B cell (primary cell): ENCODE results near the gene GALK1. TPM values are rescaled to one million over a fixed set of nuclear protein-coding genes. Genes with fewer than 3 reads are reported as not detected.

ENCODE experiments used
- ATAC-seq: fragments of 200-7000 bp; cut with Tn5 transposase; one replicate; pipeline ENCODE4 v1.10.0; 2021; ENCODE audit warnings: low read depth, mild to moderate bottlenecking, moderate number of reproducible peaks, moderate library complexity
- CTCF ChIA-PET: fragments of 350-600 bp; sonication (Branson Sonifier 250); formaldehyde crosslinking; loops from one replicate; lab custom pipeline; 2021; ENCODE audit warnings: antibody characterized with exemption, inconsistent platforms; lab: Charles Lee
- POLR2A ChIA-PET: fragments of 350-600 bp; sonication (Branson Sonifier 250); formaldehyde crosslinking; loops from one replicate; lab custom pipeline; 2021; ENCODE audit warnings: antibody characterized with exemption; lab: Charles Lee
- DNase-seq: peaks from one replicate; pipeline ENCODE4 v3.0.0; 2013
- H2AFZ ChIP-seq: 2 replicates; pipeline ENCODE4 v1.6.1; 2012; ENCODE audit warnings: mild to moderate bottlenecking, low read depth, low read length; ENCODE audit not compliant: insufficient read depth, poor library complexity, severe bottlenecking
- H3K27ac ChIP-seq, 2 donors: 1 replicate in 1 of 2; 2 replicates in 1 of 2; pipeline ENCODE4 v1.5.1; 2012 to 2013; ENCODE audit warnings: low read length in 2 of 2, mild to moderate bottlenecking in 2 of 2, moderate library complexity in 1 of 2
- H3K27me3 ChIP-seq, 4 experiments: fragments of 200-600 bp in 1 of 4; sonication (generic) in 1 of 4; replicated peaks in 1 of 4; 1 replicate in 2 of 4; 2 replicates in 2 of 4; pipeline versions ENCODE4 v1.6.1 to v1.7.0; 2013 to 2016; ENCODE audit warnings: low read length in 3 of 4, mild to moderate bottlenecking in 2 of 4, mixed read lengths in 1 of 4, moderate library complexity in 1 of 4; ENCODE audit not compliant: insufficient read depth in 4 of 4, control insufficient read depth in 3 of 4; ENCODE audit errors: control extremely low read depth in 1 of 4
- H3K36me3 ChIP-seq, 2 experiments: replicated peaks in 1 of 2; 1 replicate in 1 of 2; 2 replicates in 1 of 2; pipeline versions ENCODE4 v1.6.1 to v1.7.1; 2013; ENCODE audit warnings: low read length in 1 of 2; ENCODE audit not compliant: insufficient read depth in 2 of 2, control insufficient read depth in 1 of 2; ENCODE audit errors: control extremely low read depth in 1 of 2, extremely low read depth in 1 of 2
- H3K4me1 ChIP-seq, 2 donors: fragments of 200-600 bp in 1 of 2; sonication (generic) in 1 of 2; 1 replicate in 1 of 2; 2 replicates in 1 of 2; pipeline versions ENCODE4 v1.5.1 to v1.6.1; 2013 to 2017; ENCODE audit warnings: low read length in 2 of 2; ENCODE audit not compliant: control insufficient read depth in 2 of 2, insufficient read depth in 2 of 2
- H3K4me2 ChIP-seq: replicated peaks from 2 replicates; pipeline ENCODE3; 2012; ENCODE audit warnings: mild to moderate bottlenecking, low read depth, low read length; ENCODE audit not compliant: poor library complexity, severe bottlenecking
- H3K4me3 ChIP-seq, 5 experiments: fragments of 200-600 bp in 1 of 5; sonication (generic) in 1 of 5; 1 replicate in 3 of 5; 2 replicates in 2 of 5; pipeline versions ENCODE4 v1.5.1 to v1.7.0; 2011 to 2016; ENCODE audit warnings: low read length in 4 of 5, mild to moderate bottlenecking in 4 of 5, low read depth in 2 of 5, control low read depth in 1 of 5, moderate library complexity in 1 of 5; ENCODE audit not compliant: insufficient read depth in 1 of 5; ENCODE audit errors: control extremely low read depth in 1 of 5, extremely low read depth in 1 of 5
- H3K79me2 ChIP-seq: fragments of 200-600 bp; sonication (generic); one replicate; pipeline ENCODE4 v1.6.0; 2016; ENCODE audit warnings: low read length; ENCODE audit not compliant: control insufficient read depth, insufficient read depth
- H3K9ac ChIP-seq: fragments of 200-600 bp; sonication (generic); 2 replicates; pipeline ENCODE4 v1.6.1; 2017; ENCODE audit warnings: mild to moderate bottlenecking, low read length, moderate library complexity
- H3K9me3 ChIP-seq, 3 donors: one replicate each; pipeline versions ENCODE4 v1.6.1 to v1.7.1; 2013; ENCODE audit warnings: low read length in 2 of 3; ENCODE audit not compliant: control insufficient read depth in 2 of 3, insufficient read depth in 1 of 3; ENCODE audit errors: control extremely low read depth in 1 of 3
- H4K20me1 ChIP-seq: 2 replicates; pipeline ENCODE4 v1.6.0; 2012; ENCODE audit warnings: mild to moderate bottlenecking, low read length; ENCODE audit not compliant: insufficient read depth, control insufficient read depth, poor library complexity, severe bottlenecking
- H3K27ac Mint-ChIP-seq: one replicate; pipeline ENCODE4 v1.8.0; 2021; ENCODE audit warnings: mixed read lengths
- H3K27me3 Mint-ChIP-seq: one replicate; pipeline ENCODE4 v1.8.0; 2021; ENCODE audit warnings: mixed read lengths
- H3K4me1 Mint-ChIP-seq: one replicate; pipeline ENCODE4 v1.8.0; 2021; ENCODE audit warnings: mixed read lengths
- H3K4me3 Mint-ChIP-seq: one replicate; pipeline ENCODE4 v1.8.0; 2021; ENCODE audit warnings: mixed read lengths
- H3K9me3 Mint-ChIP-seq: one replicate; pipeline ENCODE4 v1.8.0; 2022; ENCODE audit warnings: mixed read lengths; ENCODE audit not compliant: insufficient read depth
- EZH2 ChIP-seq: IDR thresholded peaks from 2 replicates; pipeline ENCODE4 v1.6.1; 2012; ENCODE audit warnings: borderline replicate concordance, low read depth, mild to moderate bottlenecking, moderate library complexity, low read length; ENCODE audit not compliant: insufficient read depth, poor library complexity, severe bottlenecking
- WGBS: methylation state at CpG from one replicate; pipeline ENCODE4 v1.1.5; 2013; ENCODE audit warnings: missing lambda C conversion rate; ENCODE audit not compliant: insufficient coverage; 5-methylcytosine and 5-hydroxymethylcytosine counted together
- intact Hi-C: fragments of 100-400 bp; cut with micrococcal nuclease; formaldehyde crosslinking; loops from one replicate; pipeline ENCODE4 v1.10.0; 2022
- polyA plus RNA-seq: library from polyadenylated mRNA; depleted of rRNA; stranded (reverse); fragments of >200 nt; gene quantifications from 2 replicates; pipeline ENCODE4 v1.2.3, GENCODE V29; 2012
- total RNA-seq, 2 donors: library from RNA; stranded (reverse); fragments of 120-200 nt in 1 of 2; gene quantifications; 1 replicate in 1 of 2; 2 replicates in 1 of 2; pipeline versions ENCODE4 v1.2.3 to v1.2.4, GENCODE V29; 2013 to 2022
- TF ChIP-seq, protein P1 (sequence below): fragments of 200-600 bp; IDR thresholded peaks from one replicate; pipeline ENCODE4 v1.8.0; 2022; ENCODE audit warnings: antibody characterized with exemption, mild to moderate bottlenecking

The GALK1 gene
- total and polyA plus RNA-seq, 2 donors (not counting 1 experiment from before 2014, with no cell fraction given), result 29.8 to 37.4 TPM

DNA sequence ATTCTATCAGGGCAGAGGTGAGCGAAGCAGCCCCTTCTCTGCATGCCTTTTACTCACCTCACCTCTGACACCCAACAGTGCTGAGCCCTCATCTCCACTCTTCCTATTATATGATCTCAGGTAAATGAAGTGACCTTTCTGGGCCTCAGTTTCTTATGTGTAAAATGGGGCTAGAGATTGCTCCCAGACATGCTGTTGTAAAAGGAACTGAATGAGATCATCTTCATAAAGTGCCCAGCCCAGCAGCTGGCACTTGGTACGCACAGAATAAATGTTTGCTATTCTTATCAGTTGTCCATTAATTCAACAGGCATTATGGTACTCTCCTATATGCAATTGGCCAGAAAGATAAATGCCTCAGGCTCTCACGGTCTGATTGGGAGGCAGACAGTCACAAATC lies 4.5 kb upstream of the GALK1 start:
- no peak overlapping the region for H3K4me2 ChIP-seq
- CTCF ChIA-PET, result interaction anchor here (0.7 to 1.5 kb wide), 3 partner anchors 16 to 61 kb away, joined by 3 to 4 read pairs (median 4); no protein-coding TSS in a partner anchor
- peaks cover 3 to 6% of the 10 kb centered on the region in 2 donors for H3K4me1 ChIP-seq
- H3K9me3 ChIP-seq, result no peaks in the 10 kb centered on the region
- no peaks in the 10 kb centered on the region for H3K79me2 ChIP-seq
- H3K4me3 ChIP-seq, result no peak overlapping the region
- ATAC-seq, result no peak
- intact Hi-C loops, result loop anchor here (10.0 kb wide), 1 partner anchor 255 kb away; the partner anchor contains the start of genes CASKIN2 and TSEN54
- no peaks in the 10 kb centered on the region for H3K27me3 Mint-ChIP-seq
- POLR2A ChIA-PET, result interaction anchor here (0.7 to 2.6 kb wide), 4 partner anchors 8 to 61 kb away, joined by 3 to 14 read pairs (median 4); a partner anchor contains a TSS
- no peak overlapping the region for H3K9ac ChIP-seq
- DNase-seq, result no peak
- no peak overlapping the region for H3K27ac Mint-ChIP-seq
- no peaks in the 10 kb centered on the region for H3K27me3 ChIP-seq
- peaks cover 5% of the 10 kb centered on the region for H3K4me1 Mint-ChIP-seq
- no peak for TF ChIP-seq EZH2
- H3K9me3 Mint-ChIP-seq, result no peaks in the 10 kb centered on the region
- H2AFZ ChIP-seq, result no peak overlapping the region
- H3K36me3 ChIP-seq, result peaks cover 0 to 1% of the 10 kb centered on the region in 2 experiments
- WGBS, result 100% methylated on average over 1 of the region's 3 CpGs
- no peak overlapping the region for H3K4me3 Mint-ChIP-seq
- H3K27ac ChIP-seq, result no peak overlapping the region
- H4K20me1 ChIP-seq, result no peaks in the 10 kb centered on the region

DNA sequence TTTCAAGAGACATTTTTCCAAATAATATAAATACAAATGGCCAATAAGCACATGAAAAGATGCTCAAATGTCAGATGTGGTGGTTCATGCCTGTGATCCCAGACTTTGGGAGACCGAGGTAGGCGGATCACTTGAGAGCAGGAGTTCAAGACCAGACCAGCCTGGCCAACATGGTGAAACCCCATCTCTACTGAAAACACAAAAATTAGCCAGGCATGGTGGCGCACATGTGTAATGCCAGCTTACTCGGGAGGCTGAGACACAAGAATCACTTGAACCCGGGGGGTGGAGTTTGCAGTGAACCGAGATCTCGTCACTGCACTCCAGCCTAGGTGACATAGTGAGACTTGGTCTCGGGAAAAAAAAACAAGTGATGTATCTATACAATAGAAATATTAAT lies 2.9 kb upstream of the GALK1 start:
- no peak overlapping the region for H3K4me3 Mint-ChIP-seq
- Histone ChIP-seq H3K9ac (no peak overlapping the region), H3K27me3 (no peaks in the 10 kb centered on the region), H3K79me2 (no peaks in the 10 kb centered on the region), H3K4me2 (no peak overlapping the region), H2AFZ (no peak overlapping the region), H3K36me3 (no peaks in the 10 kb centered on the region), H3K9me3 (no peaks in the 10 kb centered on the region), H3K4me1 (peaks cover 14 to 22% of the 10 kb centered on the region in 2 donors), H3K4me3 (no peak overlapping the region), H3K27ac (no peak overlapping the region), H4K20me1 (peaks cover 15% of the 10 kb centered on the region)
- H3K27me3 Mint-ChIP-seq, result no peaks in the 10 kb centered on the region
- no peak overlapping the region for H3K27ac Mint-ChIP-seq
- H3K4me1 Mint-ChIP-seq, result peaks cover 17% of the 10 kb centered on the region
- no peaks in the 10 kb centered on the region for H3K9me3 Mint-ChIP-seq
- ChIA-PET CTCF (interaction anchor here (1.0 kb wide), 1 partner anchor 15 kb away, joined by 3 read pairs; no protein-coding TSS in a partner anchor), POLR2A (interaction anchor here (0.7 to 2.6 kb wide), 2 partner anchors 9 to 76 kb away, joined by 5 to 14 read pairs; no protein-coding TSS in a partner anchor)
- no peak for ATAC-seq
- intact Hi-C loops, result loop anchor here (10.0 kb wide), 1 partner anchor 253 kb away; the partner anchor contains the start of genes CASKIN2 and TSEN54
- no peak for DNase-seq
- TF ChIP-seq, protein P1, sequence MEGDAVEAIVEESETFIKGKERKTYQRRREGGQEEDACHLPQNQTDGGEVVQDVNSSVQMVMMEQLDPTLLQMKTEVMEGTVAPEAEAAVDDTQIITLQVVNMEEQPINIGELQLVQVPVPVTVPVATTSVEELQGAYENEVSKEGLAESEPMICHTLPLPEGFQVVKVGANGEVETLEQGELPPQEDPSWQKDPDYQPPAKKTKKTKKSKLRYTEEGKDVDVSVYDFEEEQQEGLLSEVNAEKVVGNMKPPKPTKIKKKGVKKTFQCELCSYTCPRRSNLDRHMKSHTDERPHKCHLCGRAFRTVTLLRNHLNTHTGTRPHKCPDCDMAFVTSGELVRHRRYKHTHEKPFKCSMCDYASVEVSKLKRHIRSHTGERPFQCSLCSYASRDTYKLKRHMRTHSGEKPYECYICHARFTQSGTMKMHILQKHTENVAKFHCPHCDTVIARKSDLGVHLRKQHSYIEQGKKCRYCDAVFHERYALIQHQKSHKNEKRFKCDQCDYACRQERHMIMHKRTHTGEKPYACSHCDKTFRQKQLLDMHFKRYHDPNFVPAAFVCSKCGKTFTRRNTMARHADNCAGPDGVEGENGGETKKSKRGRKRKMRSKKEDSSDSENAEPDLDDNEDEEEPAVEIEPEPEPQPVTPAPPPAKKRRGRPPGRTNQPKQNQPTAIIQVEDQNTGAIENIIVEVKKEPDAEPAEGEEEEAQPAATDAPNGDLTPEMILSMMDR, result no peak
- no peak for TF ChIP-seq EZH2
- WGBS, result 100% methylated on average over 2 of the region's 8 CpGs
